ENCODE results near the gene GREB1L. TPM values are rescaled to one million over a fixed set of nuclear protein-coding genes. Genes with fewer than 3 reads are reported as not detected.

The GREB1L gene
- polyA plus RNA-seq, 1 of the 3 experiments (the other 2 are of a cell fraction), result under 0.01 TPM

DNA sequence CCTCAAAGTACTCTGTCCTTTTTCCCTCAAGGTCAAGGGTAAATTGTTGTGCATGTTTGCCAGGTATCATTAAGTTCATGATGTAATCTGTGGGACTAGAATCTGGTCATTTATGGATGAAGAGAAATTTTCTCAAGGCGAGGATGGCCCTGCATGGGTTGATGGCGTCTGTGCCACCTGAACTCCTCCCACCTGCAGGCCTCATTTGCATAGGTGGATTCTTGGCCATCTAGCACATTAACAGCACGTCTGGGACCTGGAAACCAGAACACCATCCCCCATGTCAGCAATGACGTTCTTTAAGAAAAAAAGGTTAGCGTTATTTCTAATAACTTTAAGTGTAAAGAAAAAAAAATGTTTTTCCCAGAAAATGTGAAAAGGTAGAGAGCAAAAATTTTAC, 212.7 kb downstream of the GREB1L start:
- no peak overlapping the region for H3K4me3 ChIP-seq (ENCODE audit: low read depth in 2 of 2, low read length in 1 of 2)
- H3K79me2 ChIP-seq (ENCODE audit: insufficient read depth), result no peaks in the 10 kb centered on the region
- no peak overlapping the region for H2AFZ ChIP-seq (ENCODE audit: low read depth)
- H4K20me1 ChIP-seq (ENCODE audit: insufficient read depth), result no peaks in the 10 kb centered on the region
- CTCF ChIA-PET, result no interaction called here
- no peaks in the 10 kb centered on the region; a peak in 1 of 4 replicates for H3K4me1 ChIP-seq (ENCODE audit: control insufficient read depth in 1 of 2, insufficient read depth in 2 of 2, low read depth in 1 of 2, low read length in 1 of 2)
- peaks cover 8% of the 10 kb centered on the region for H3K27me3 ChIP-seq (ENCODE audit: insufficient read depth)
- no peak overlapping the region for H3K27ac ChIP-seq (ENCODE audit: low read depth in 2 of 2, low read length in 1 of 2)
- WGBS (ENCODE audit: low lambda C conversion rate), result 11% methylated on average over 5 of the region's 5 CpGs
- H3F3A ChIP-seq (replicated peaks; ENCODE audit: insufficient read depth), result no peaks in the 10 kb centered on the region
- no peak for DNase-seq
- POLR2A ChIA-PET, result no interaction called here
- H3K9me3 ChIP-seq, result no peaks in the 10 kb centered on the region
- H3K9me2 ChIP-seq, result no peaks in the 10 kb centered on the region
- no peaks in the 10 kb centered on the region for H3K36me3 ChIP-seq (replicated peaks in 1 of 2; ENCODE audit: control insufficient read depth in 1 of 2, insufficient read depth in 2 of 2, low read length in 1 of 2)
- H3K4me2 ChIP-seq, result no peak overlapping the region
- no peak for TF ChIP-seq MEF2A (IDR thresholded peaks at IDR 0.05; ENCODE audit: borderline replicate concordance, low read depth)
- no peak for TF ChIP-seq TCF12 (IDR thresholded peaks at IDR 0.05)
- no peak for TF ChIP-seq MAX (IDR thresholded peaks at IDR 0.05; ENCODE audit: low read depth)
- TF ChIP-seq SIN3A (IDR thresholded peaks at IDR 0.05; ENCODE audit: borderline replicate concordance, low read depth, low read length), result no peak
- no peak for TF ChIP-seq YY1 (IDR thresholded peaks at IDR 0.05; ENCODE audit: low read depth)
- TF ChIP-seq REST (IDR thresholded peaks at IDR 0.05; ENCODE audit: low read depth, low read length), result no peak
- TF ChIP-seq ELF1 (IDR thresholded peaks at IDR 0.05), result no peak
- TF ChIP-seq, protein P1, sequence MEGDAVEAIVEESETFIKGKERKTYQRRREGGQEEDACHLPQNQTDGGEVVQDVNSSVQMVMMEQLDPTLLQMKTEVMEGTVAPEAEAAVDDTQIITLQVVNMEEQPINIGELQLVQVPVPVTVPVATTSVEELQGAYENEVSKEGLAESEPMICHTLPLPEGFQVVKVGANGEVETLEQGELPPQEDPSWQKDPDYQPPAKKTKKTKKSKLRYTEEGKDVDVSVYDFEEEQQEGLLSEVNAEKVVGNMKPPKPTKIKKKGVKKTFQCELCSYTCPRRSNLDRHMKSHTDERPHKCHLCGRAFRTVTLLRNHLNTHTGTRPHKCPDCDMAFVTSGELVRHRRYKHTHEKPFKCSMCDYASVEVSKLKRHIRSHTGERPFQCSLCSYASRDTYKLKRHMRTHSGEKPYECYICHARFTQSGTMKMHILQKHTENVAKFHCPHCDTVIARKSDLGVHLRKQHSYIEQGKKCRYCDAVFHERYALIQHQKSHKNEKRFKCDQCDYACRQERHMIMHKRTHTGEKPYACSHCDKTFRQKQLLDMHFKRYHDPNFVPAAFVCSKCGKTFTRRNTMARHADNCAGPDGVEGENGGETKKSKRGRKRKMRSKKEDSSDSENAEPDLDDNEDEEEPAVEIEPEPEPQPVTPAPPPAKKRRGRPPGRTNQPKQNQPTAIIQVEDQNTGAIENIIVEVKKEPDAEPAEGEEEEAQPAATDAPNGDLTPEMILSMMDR (IDR thresholded peaks at IDR 0.05), result no peak
- TF ChIP-seq NRF1 (IDR thresholded peaks at IDR 0.05; ENCODE audit: low read depth, low read length), result no peak
- no peak for TF ChIP-seq CHD2 (IDR thresholded peaks at IDR 0.05; ENCODE audit: low read length, partially characterized antibody)
- no peak for TF ChIP-seq FOXJ3 (CRISPR knock-in tag; IDR thresholded peaks at IDR 0.05)
- TF ChIP-seq TEAD4 (IDR thresholded peaks at IDR 0.05; ENCODE audit: borderline replicate concordance, insufficient read depth), result no peak
- no peak for TF ChIP-seq RFX5 (IDR thresholded peaks at IDR 0.05; ENCODE audit: low read length)
- TF ChIP-seq, protein P2, sequence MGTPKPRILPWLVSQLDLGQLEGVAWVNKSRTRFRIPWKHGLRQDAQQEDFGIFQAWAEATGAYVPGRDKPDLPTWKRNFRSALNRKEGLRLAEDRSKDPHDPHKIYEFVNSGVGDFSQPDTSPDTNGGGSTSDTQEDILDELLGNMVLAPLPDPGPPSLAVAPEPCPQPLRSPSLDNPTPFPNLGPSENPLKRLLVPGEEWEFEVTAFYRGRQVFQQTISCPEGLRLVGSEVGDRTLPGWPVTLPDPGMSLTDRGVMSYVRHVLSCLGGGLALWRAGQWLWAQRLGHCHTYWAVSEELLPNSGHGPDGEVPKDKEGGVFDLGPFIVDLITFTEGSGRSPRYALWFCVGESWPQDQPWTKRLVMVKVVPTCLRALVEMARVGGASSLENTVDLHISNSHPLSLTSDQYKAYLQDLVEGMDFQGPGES (IDR thresholded peaks at IDR 0.05; ENCODE audit: low read depth, low read length), result no peak
- TF ChIP-seq JUND (IDR thresholded peaks at IDR 0.05), result no peak
- no peak overlapping the region for H3K9ac ChIP-seq

All from SK-N-SH (cell line).